GM12891 (cell line): Measurements from ENCODE around the gene IGF2. TPM values are rescaled to one million over a fixed set of nuclear protein-coding genes. Genes with fewer than 3 reads are reported as not detected.
A peak's percentile ranks its signal among the peaks of the same experiment; 100 is the strongest.

Experiments used
- DNase-seq: peaks from one replicate; pipeline ENCODE4 v3.0.0; 2011; ENCODE audit warnings: low spot score; ENCODE audit not compliant: insufficient read length
- FAIRE-seq: peaks from 2 replicates; lab custom pipeline; 2011; peaks lifted over from hg19 to GRCh38; lab: Jason Lieb, UNC
- PAX5 ChIP-seq: IDR thresholded peaks from 2 replicates; pipeline ENCODE4 v1.6.1; 2011; ENCODE audit warnings: low read length, moderate library complexity, mild to moderate bottlenecking; ENCODE audit not compliant: insufficient read depth, severe bottlenecking
- POLR2A ChIP-seq: IDR thresholded peaks from 2 replicates; pipeline ENCODE4 v1.6.1; 2011; ENCODE audit warnings: low read depth, low read length, control low read depth
- POLR2AphosphoS5 ChIP-seq: IDR thresholded peaks from 2 replicates; pipeline ENCODE4 v1.6.1; 2011; ENCODE audit warnings: low read depth, low read length, control low read depth
- POU2F2 ChIP-seq: IDR thresholded peaks from 2 replicates; pipeline ENCODE4 v1.6.1; 2011; ENCODE audit warnings: low read depth, mild to moderate bottlenecking, control low read depth, low read length, moderate library complexity
- SPI1 ChIP-seq: IDR thresholded peaks from 2 replicates; pipeline ENCODE4 v1.6.1; 2011; ENCODE audit warnings: low read depth, low read length, control low read depth
- TAF1 ChIP-seq: IDR thresholded peaks from 2 replicates; pipeline ENCODE4 v1.6.1; 2011; ENCODE audit warnings: low read depth, low read length, control low read depth
- polyA plus RNA-seq: library from polyadenylated mRNA; unstranded; fragments of >200 nt; gene quantifications from one replicate; pipeline ENCODE4 v1.2.1, GENCODE V29; 2012; ENCODE audit warnings: low read depth, missing spikeins, inconsistent platforms; ENCODE audit not compliant: missing spikeins

Gene IGF2, protein sequence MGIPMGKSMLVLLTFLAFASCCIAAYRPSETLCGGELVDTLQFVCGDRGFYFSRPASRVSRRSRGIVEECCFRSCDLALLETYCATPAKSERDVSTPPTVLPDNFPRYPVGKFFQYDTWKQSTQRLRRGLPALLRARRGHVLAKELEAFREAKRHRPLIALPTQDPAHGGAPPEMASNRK
- not detected for polyA plus RNA-seq

DNA sequence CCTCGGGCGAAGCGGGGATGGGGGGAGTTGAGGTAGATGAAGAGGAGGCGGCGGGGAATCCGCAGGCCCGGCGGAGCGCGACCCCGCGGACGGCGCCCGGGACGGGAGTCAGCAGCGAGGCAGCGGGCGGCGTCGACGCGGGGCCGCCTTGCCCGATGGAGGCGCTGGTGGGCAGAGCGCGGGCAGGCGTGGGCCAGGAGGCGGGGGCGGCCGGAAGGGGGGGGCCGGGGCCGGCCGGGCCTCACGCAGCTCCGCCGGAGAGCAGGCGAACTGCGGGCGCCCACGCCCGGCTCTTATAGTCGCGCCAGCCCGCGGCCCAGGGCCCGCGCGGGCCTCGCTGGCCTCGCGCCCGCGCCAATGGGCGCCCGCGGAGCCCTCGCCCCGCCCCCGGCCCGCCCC is at the start of gene IGF2:
Gene IGF2, minus strand, starts transcription at position 267 of the 399 bp plus-strand sequence. CDS start 3,866 bp downstream, outside the sequence.
- FAIRE-seq: no peak
- no peak for DNase-seq
- TF ChIP-seq PAX5 (no peak), TAF1 (no peak), POLR2AphosphoS5 (no peak), POU2F2 (no peak), POLR2A (no peak), SPI1 (no peak)

GRCh38 chr11:2188745-2189144 is 49.6 kb upstream of the IGF2 start:
- no peak for FAIRE-seq
- TF ChIP-seq TAF1: no peak
- TF ChIP-seq POLR2A: no peak
- no peak for TF ChIP-seq SPI1
- TF ChIP-seq PAX5: no peak
- TF ChIP-seq POLR2AphosphoS5: no peak
- no peak for TF ChIP-seq POU2F2
- no peak for DNase-seq

- no peak for TF ChIP-seq POU2F2
- no peak for TF ChIP-seq POLR2AphosphoS5
- no peak for TF ChIP-seq SPI1
- no peak for TF ChIP-seq TAF1
- no peak for TF ChIP-seq POLR2A
- no peak for TF ChIP-seq PAX5
- no peak for FAIRE-seq
These were observed 48.1 kb upstream of the IGF2 start for GRCh38 chr11:2187280-2187707.

GRCh38 chr11:2186669-2187279 is 47.6 kb upstream of the IGF2 start:
- no peak for FAIRE-seq
- TF ChIP-seq PAX5 (no peak), POLR2A (no peak), POU2F2 (no peak), SPI1 (no peak), TAF1 (no peak), POLR2AphosphoS5 (no peak)
- DNase-seq: peak; percentile 59

More at GRCh38 chr11:2187280-2187707, 48.1 kb upstream of the IGF2 start:
- DNase-seq: no peak

- TF ChIP-seq TAF1 (no peak), PAX5 (no peak), POLR2A (no peak), POLR2AphosphoS5 (no peak), POU2F2 (no peak), SPI1 (no peak)
- DNase-seq: no peak
- FAIRE-seq: no peak
These were observed 46.3 kb upstream of the IGF2 start for GRCh38 chr11:2185324-2186085.

- no peak for DNase-seq
- FAIRE-seq: no peak
- TF ChIP-seq TAF1: no peak
- TF ChIP-seq POLR2AphosphoS5: no peak
- TF ChIP-seq SPI1: no peak
- TF ChIP-seq POLR2A: no peak
- no peak for TF ChIP-seq POU2F2
- TF ChIP-seq PAX5: no peak
These were observed 43.7 kb upstream of the IGF2 start for GRCh38 chr11:2182692-2183474.

GRCh38 chr11:2182075-2182474 is 42.9 kb upstream of the IGF2 start:
- DNase-seq: no peak
- no peak for FAIRE-seq
- TF ChIP-seq SPI1 (no peak), POLR2A (no peak), PAX5 (no peak)

DNA sequence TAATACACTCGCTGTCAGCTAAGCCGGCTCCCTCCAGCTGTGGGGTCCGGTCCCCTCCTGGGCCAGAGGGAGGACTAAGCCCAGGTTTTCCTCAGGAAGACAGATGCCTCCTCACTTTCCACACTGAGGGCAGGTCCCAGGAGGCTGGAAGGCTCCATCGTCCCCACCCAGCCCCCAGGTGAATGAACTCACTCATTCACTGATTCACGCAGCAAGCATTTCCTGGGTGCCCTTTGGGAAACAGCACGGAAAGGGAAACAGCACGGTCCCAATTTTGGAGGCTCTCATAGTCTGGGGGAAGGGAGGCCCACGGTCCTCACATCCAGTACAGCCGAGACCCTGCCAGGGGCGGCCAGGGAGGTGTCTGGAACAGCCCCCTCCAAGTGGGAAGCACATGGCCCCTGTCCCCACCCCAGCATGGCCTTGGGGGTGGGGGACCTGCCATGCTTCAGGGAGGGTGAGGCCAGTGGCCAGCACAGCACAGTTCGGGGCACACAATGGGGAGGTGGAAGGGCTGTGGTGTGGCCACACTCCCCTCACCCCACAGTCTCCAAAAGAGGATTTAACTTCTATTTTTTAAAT is 41.7 kb upstream of the IGF2 start:
- FAIRE-seq (no peak), DNase-seq (no peak)
- TF ChIP-seq PAX5 (no peak), TAF1 (no peak), POU2F2 (no peak), POLR2AphosphoS5 (no peak), POLR2A (no peak), SPI1 (no peak)

DNA sequence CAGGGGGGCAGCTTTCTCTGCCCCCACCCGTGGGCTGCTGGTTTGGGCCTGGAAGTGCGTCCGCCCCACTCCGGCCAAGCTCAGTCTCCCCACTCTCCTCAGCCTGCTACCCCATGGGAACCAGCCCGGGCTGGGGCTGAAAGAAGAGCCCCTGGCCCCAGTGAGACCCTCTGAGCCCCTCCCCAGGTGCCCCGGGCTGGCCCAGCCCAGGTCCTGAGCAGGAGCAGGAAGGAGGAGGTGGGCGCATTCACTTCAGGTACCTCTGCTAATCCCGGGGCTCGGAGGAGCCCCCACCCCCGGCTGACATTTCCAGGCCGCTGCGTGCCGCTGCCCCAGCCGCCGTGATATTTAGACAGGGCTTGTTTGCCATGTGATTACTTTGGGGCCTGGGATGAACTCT is 41.2 kb upstream of the IGF2 start:
- TF ChIP-seq POU2F2 (no peak), POLR2AphosphoS5 (no peak)
- FAIRE-seq: no peak
- DNase-seq: no peak
